ENCODE data around the gene PPP2R2D.

Gene PPP2R2D

DNA sequence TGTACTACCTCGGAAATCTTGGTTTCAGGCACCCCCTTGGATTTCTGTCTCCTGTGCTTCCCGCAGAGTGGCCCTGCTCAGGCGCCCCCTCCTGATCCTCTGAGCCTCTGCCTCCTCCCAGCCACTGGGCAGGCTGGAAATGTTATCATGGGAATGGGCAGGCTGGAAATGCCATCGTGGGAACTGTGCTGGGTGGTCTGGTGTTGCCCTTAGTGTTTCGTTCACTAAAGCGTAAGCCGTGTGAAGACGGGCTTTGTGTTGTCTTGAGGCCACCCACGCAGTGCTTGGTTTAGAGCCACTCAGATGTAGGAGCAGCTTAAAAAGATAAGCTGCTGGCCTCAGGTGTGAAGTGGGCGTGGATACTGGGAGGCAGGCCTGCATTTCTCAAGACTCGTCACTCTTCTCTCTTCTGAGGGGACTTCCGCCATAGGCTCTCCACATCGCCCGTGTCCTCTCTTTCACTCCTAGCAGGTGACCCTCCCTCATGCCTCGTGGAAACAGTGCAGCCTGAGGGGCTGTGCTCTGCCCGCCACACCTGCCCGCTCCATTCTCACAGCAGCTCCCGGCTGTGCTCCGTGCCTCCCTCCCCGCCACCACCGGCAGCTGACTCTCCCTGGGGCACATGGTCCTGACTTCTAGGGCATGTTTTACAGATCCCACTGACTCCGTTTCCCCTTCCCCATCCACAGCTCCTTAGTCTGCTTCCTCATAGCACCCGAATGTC is 28.5 kb downstream of the PPP2R2D start:
- DNase-seq (ENCODE audit: low read depth in 2 of 2), result no peak

DNA sequence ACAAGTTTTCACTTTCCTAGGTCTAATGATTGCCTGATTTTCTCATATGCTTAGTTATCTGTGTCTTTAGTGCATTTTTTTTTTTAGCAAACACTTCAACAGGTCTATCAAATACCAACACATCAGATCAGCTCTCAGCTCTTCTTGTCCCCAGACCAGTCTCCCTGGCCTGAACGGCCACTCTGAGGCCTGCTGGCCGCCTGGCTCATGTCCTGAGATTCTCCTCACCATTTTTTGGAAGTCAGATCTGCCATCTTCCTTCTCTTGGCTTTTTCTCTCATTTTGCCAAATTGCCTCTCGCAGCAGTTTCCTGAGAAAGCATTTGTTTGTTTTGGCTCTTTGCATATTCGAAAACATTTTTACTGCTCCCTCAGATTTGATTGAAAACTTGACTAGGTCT is 29.3 kb downstream of the PPP2R2D start:
- no peak for DNase-seq (ENCODE audit: low read depth in 2 of 2)

- no peak for DNase-seq (ENCODE audit: low read depth in 2 of 2)
These were observed 29.9 kb downstream of the PPP2R2D start for GRCh38 chr10:131930586-131931330.

GRCh38 chr10:131931981-131932380 is 31.2 kb downstream of the PPP2R2D start:
- no peak for DNase-seq (ENCODE audit: low read depth in 2 of 2)

- no peak for DNase-seq (ENCODE audit: low read depth in 2 of 2)
These were observed 32.3 kb downstream of the PPP2R2D start for GRCh38 chr10:131933016-131933695.

DNA sequence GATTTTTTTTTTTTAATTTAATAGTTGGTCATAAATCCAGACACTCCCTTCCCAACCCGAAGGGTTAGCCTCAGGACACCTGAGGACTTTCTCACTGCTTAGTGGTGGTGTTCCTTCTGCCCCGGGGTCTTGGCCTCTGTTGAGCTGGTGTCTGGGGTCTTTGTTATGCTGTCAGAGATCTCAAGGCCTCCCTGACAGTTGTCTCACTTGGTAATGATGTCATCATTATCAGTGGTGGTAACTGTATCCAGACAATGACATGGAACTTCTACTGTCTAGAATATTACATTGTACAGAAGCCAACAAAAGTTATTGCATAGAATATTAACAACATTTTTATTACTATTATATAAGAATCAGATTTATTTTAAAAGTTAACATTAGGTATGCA is 32.9 kb downstream of the PPP2R2D start:
- no peak for DNase-seq (ENCODE audit: low read depth in 2 of 2)

GRCh38 chr10:131934769-131935168 is 34.0 kb downstream of the PPP2R2D start:
- no peak for DNase-seq (ENCODE audit: low read depth in 2 of 2)

DNA sequence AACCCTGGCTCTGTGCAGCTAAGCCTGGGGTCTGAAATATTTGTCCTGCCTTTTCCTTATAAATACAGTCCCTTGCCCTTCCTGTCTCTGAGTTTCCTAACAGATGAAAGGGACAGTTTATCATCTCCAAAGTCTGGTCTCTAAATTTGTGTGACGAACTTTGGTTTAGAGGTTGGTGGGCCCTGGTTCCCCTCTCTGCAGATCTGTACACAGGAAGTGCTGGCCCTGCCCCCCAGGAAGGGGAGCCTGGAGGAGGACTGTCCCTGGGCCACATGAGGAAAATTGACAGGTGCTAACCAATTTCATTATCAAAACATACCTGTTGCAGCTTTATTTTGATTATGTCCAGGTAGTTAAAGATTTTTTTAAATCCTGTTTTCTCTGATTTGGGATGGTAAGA is 34.5 kb downstream of the PPP2R2D start:
- DNase-seq (ENCODE audit: low read depth in 2 of 2), result no peak

DNA sequence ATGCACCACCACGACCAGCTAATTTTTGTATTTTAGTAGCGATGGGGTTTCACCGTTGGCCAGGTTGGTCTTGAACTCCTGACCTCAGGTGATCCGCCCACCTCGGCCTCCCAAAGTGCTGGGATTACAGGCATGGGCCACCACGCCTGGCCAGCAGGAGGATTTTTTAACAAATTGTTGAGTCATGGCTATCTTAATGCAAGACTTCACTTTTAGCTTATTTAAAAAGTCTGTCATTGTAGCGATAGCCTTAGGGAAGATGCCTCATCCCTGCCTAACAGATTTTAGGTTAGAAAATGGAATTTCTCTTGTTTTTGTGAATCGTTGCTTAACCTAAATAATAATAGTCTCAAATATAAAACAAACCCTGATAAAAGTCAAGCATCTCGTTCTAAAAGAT is 35.5 kb downstream of the PPP2R2D start:
- no peak for DNase-seq (ENCODE audit: low read depth in 2 of 2)

- DNase-seq (ENCODE audit: low read depth in 2 of 2), result no peak
These were observed 35.9 kb downstream of the PPP2R2D start for GRCh38 chr10:131936736-131937135.

- DNase-seq (ENCODE audit: low read depth in 2 of 2), result no peak
These were observed 37.0 kb downstream of the PPP2R2D start for GRCh38 chr10:131937836-131938235.

- DNase-seq (ENCODE audit: low read depth in 2 of 2), result no peak
These were observed 37.9 kb downstream of the PPP2R2D start for GRCh38 chr10:131938681-131939080.

GRCh38 chr10:131942455-131942854 is 41.6 kb downstream of the PPP2R2D start:
- no peak for DNase-seq (ENCODE audit: low read depth in 2 of 2)

GRCh38 chr10:131943021-131943814 is 42.4 kb downstream of the PPP2R2D start:
- no peak for DNase-seq (ENCODE audit: low read depth in 2 of 2)

- no peak for DNase-seq (ENCODE audit: low read depth in 2 of 2)
These were observed 43.6 kb downstream of the PPP2R2D start for GRCh38 chr10:131944412-131944811.

- DNase-seq (ENCODE audit: low read depth in 2 of 2), result no peak
These were observed 44.3 kb downstream of the PPP2R2D start for GRCh38 chr10:131944976-131945695.

DNA sequence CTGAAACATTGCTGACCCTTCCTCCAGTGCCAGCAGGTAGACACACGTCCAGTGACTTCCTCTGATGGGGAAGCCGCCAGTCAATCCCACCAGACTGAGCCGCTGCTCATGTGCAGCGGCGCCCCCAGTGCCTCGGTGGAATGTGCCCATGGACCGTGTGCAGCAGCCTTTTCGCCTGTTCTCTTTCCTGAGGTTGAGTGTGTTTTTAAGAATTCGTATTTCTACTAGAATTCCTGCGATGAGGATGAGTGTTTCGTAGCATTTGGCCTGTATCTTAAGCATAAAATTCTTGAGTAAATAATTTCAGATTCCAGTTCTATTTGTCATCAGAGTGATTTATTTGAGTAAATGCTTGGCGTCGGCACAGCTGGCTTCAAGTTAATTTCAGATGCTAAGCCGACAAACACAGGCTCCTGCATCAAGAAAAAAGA is 45.5 kb downstream of the PPP2R2D start:
- DNase-seq (ENCODE audit: low read depth in 2 of 2), result no peak

DNA sequence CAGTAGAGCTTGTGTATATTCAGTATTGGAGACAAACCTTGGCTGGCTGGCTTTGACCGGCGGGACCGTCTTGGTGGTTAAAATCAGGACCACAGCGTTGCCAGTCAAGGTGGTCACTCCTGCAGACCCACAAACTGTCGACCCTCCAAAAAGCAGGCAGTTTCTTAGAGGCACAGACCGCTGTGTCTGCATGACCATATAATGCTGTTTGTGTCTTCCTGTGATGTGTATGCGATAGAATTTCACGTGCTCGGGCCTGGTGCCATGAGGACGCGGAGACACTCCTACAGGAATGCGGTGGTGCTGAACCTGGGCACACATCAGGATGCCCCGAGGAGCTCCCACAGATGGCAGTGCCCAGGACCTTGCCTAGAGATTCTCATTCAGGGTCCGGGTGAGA is 46.1 kb downstream of the PPP2R2D start:
- no peak for DNase-seq (ENCODE audit: low read depth in 2 of 2)

DNA sequence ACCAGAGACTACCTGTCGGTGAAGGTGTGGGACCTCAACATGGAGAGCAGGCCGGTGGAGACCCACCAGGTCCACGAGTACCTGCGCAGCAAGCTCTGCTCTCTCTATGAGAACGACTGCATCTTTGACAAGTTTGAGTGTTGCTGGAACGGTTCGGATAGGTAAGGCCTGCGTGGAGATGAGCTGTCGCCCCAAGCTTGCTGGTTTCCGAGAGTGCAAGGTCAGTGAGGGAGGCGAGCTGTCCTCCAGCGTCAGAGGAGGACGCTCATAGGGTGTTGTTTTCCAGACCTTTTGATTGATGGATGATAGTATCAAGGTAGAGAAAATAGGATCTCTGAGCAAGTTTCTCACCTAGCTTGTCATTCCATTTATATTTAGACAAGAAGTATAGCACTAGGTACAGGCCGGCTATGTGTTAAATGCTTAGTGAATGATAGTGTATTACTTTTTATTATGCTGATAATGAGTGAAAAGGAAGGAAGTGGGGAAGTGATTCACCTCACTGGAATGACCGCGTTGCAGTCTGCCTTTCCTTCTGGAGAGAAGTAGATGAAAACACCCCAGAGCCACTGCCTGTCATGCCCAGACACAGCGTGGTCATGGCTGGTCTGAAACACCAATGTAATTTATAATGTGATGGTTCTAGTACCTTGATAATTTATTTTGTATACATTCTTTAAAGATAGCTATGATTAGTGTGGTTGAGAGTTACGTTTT is 47.0 kb downstream of the PPP2R2D start:
- DNase-seq (ENCODE audit: low read depth in 2 of 2), result no peak

DNA sequence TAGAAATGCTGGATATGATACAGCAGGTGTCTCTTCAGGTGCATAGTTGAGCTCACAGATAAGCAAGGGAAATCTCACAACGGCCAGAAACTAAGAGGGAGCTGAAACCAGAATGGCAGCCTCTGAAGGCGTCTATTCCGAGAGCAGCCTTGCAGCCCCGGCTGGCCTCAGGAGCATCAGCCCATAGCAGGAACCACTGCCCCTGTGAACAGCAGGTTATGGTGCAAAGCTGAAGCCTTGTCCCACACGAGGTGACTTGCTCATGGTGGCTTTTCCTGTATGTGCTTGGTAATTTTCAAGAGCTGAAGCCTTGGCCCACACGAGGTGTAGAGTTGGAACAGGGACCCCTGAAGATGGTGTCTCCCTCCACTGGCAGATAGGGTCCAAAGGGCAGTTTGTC is 47.7 kb downstream of the PPP2R2D start:
- no peak for DNase-seq (ENCODE audit: low read depth in 2 of 2)
